ENCODE results near the gene RPS21. TPM values are rescaled to one million over a fixed set of nuclear protein-coding genes. Genes with fewer than 3 reads are reported as not detected.

Gene RPS21
- total RNA-seq, 1 donor from 2014 or later = 2,912 TPM

GRCh38 chr20:62350629-62351422, 36.1 kb upstream of the RPS21 start:
- ATAC-seq (ENCODE audit: low read depth) (no peak), DNase-seq (no peak)
- no peak overlapping the region for H3K4me3 Mint-ChIP-seq
- peaks cover 5% of the 10 kb centered on the region for H3K9me3 Mint-ChIP-seq
- peaks cover 13% of the 10 kb centered on the region for H3K36me3 Mint-ChIP-seq (ENCODE audit: low read depth)
- TF ChIP-seq, protein P1, sequence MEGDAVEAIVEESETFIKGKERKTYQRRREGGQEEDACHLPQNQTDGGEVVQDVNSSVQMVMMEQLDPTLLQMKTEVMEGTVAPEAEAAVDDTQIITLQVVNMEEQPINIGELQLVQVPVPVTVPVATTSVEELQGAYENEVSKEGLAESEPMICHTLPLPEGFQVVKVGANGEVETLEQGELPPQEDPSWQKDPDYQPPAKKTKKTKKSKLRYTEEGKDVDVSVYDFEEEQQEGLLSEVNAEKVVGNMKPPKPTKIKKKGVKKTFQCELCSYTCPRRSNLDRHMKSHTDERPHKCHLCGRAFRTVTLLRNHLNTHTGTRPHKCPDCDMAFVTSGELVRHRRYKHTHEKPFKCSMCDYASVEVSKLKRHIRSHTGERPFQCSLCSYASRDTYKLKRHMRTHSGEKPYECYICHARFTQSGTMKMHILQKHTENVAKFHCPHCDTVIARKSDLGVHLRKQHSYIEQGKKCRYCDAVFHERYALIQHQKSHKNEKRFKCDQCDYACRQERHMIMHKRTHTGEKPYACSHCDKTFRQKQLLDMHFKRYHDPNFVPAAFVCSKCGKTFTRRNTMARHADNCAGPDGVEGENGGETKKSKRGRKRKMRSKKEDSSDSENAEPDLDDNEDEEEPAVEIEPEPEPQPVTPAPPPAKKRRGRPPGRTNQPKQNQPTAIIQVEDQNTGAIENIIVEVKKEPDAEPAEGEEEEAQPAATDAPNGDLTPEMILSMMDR (IDR thresholded peaks at IDR 0.05) = no peak
- H3K27ac Mint-ChIP-seq = no peak overlapping the region
- no peaks in the 10 kb centered on the region for H3K27me3 Mint-ChIP-seq
- ChIA-PET POLR2A (no interaction called here), CTCF (no interaction called here)
- intact Hi-C loops (cut with micrococcal nuclease) = no loop called here
- no peaks in the 10 kb centered on the region for H3K4me1 Mint-ChIP-seq

GRCh38 chr20:62351469-62352401, 35.2 kb upstream of the RPS21 start:
- H3K9me3 Mint-ChIP-seq = peaks cover 5% of the 10 kb centered on the region
- intact Hi-C loops (cut with micrococcal nuclease) = no loop called here
- no peaks in the 10 kb centered on the region for H3K4me1 Mint-ChIP-seq
- ChIA-PET POLR2A (no interaction called here), CTCF (no interaction called here)
- no peak overlapping the region for H3K4me3 Mint-ChIP-seq
- DNase-seq = no peak
- ATAC-seq (ENCODE audit: low read depth) = no peak
- H3K27me3 Mint-ChIP-seq = no peaks in the 10 kb centered on the region
- peaks cover 13% of the 10 kb centered on the region for H3K36me3 Mint-ChIP-seq (ENCODE audit: low read depth)
- H3K27ac Mint-ChIP-seq = no peak overlapping the region
- TF ChIP-seq, protein P1 (IDR thresholded peaks at IDR 0.05) = no peak

- no peak overlapping the region for H3K4me3 Mint-ChIP-seq
- CTCF ChIA-PET = no interaction called here
These were observed 34.3 kb upstream of the RPS21 start for GRCh38 chr20:62352402-62353288.

DNA sequence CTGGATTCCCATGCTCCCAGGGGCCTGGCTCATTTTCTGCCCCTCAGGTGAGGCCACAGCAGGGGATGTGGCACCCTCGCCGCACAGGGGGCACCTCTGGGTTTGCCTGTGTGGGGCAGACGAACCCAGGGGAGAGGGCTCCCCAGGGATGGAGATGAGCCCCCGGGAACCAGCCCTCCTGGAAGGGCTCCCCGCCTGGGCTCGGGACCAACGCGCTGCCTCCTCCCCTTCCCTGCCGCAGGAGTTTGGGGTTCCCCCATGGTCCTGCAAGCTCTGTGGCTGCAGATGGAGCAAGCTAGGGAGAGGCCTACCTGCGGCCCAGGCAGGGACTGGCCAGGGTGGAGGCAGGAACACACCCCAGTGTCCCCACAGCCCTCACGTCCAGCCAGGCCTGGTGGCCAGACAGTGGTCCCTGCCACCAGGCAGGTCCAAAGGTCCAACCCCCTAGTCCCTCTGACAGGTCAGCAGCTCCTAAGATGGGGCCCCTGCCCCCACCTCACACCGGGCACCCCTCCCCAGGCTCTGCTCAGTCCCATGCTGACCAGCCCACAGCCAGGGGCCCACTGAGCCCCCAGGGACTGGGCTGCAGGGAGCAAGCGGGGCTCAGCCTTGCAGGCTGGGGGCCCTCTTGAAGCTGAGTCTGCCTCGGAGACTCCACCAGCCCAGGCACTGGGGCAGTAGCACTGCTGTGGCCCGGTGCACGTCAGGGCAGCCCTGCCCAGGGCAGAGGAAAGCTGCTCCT, 33.4 kb upstream of the RPS21 start:
- intact Hi-C loops (cut with micrococcal nuclease) = no loop called here
- ChIA-PET POLR2A (no interaction called here), CTCF (no interaction called here)
- TF ChIP-seq, protein P1 (IDR thresholded peaks at IDR 0.05) = no peak
- Mint-ChIP-seq H3K36me3 (ENCODE audit: low read depth) (peaks cover 13% of the 10 kb centered on the region), H3K27me3 (no peaks in the 10 kb centered on the region), H3K4me3 (no peak overlapping the region), H3K9me3 (peaks cover 5% of the 10 kb centered on the region), H3K27ac (no peak overlapping the region), H3K4me1 (no peaks in the 10 kb centered on the region)
- ATAC-seq (ENCODE audit: low read depth) (no peak), DNase-seq (no peak)

More at GRCh38 chr20:62352402-62353288, 34.3 kb upstream of the RPS21 start:
- Mint-ChIP-seq H3K4me1 (no peaks in the 10 kb centered on the region), H3K27ac (no peak overlapping the region), H3K9me3 (peaks cover 5% of the 10 kb centered on the region), H3K27me3 (no peaks in the 10 kb centered on the region), H3K36me3 (ENCODE audit: low read depth) (peaks cover 13% of the 10 kb centered on the region)
- POLR2A ChIA-PET = no interaction called here
- TF ChIP-seq, protein P1 (IDR thresholded peaks at IDR 0.05) = no peak
- intact Hi-C loops (cut with micrococcal nuclease) = no loop called here
- ATAC-seq (ENCODE audit: low read depth) (no peak), DNase-seq (no peak)
